ENCODE data around the gene TRAT1.
"Not testable (repeated sequence)": the region's sequence is repeated elsewhere in the genome, so short reads cannot be mapped to it uniquely, and the experiment has no call there.

The TRAT1 gene

GRCh38 chr3:108822123-108822897 is at the start of gene TRAT1:
Gene TRAT1, plus strand, starts transcription at chr3:108822786. Its CDS starts 142 bp downstream, at chr3:108822928.
- DNase-seq (ENCODE audit: low read depth in 2 of 2): no peak

- no peak for DNase-seq (ENCODE audit: low read depth in 2 of 2)
Measured at GRCh38 chr3:108775649-108776048, 46.9 kb upstream of the TRAT1 start.

- DNase-seq (ENCODE audit: low read depth in 2 of 2): no peak
Measured at GRCh38 chr3:108779496-108779895, 43.1 kb upstream of the TRAT1 start.

GRCh38 chr3:108780235-108780634 is 42.4 kb upstream of the TRAT1 start:
- DNase-seq (ENCODE audit: low read depth in 2 of 2): no peak

GRCh38 chr3:108791473-108791872 is 31.1 kb upstream of the TRAT1 start:
- no peak for DNase-seq (ENCODE audit: low read depth in 2 of 2)

GRCh38 chr3:108804437-108804836 is 18.1 kb upstream of the TRAT1 start:
- DNase-seq (ENCODE audit: low read depth in 2 of 2): no peak

- DNase-seq (ENCODE audit: low read depth in 2 of 2): no peak
Measured at GRCh38 chr3:108804966-108805365, 17.6 kb upstream of the TRAT1 start.

GRCh38 chr3:108806316-108806715 is 16.3 kb upstream of the TRAT1 start:
- no peak for DNase-seq (ENCODE audit: low read depth in 2 of 2)

GRCh38 chr3:108818404-108818803 is 4.2 kb upstream of the TRAT1 start:
- peak; percentile 14 to 24 for DNase-seq (ENCODE audit: low read depth in 2 of 2)

- no peak for DNase-seq (ENCODE audit: low read depth in 2 of 2)
Measured at GRCh38 chr3:108820586-108820985, 2.0 kb upstream of the TRAT1 start.

GRCh38 chr3:108823227-108823626 is 641 bp downstream of the TRAT1 start:
- DNase-seq (ENCODE audit: low read depth in 2 of 2): no peak

GRCh38 chr3:108823803-108824202 is 1.2 kb downstream of the TRAT1 start:
- DNase-seq (ENCODE audit: low read depth in 2 of 2): not testable (repeated sequence)

GRCh38 chr3:108826309-108827187 is 4.0 kb downstream of the TRAT1 start:
- no peak for DNase-seq (ENCODE audit: low read depth in 2 of 2)

GRCh38 chr3:108830381-108830780 is 7.8 kb downstream of the TRAT1 start:
- DNase-seq (ENCODE audit: low read depth in 2 of 2): no peak

- no peak for DNase-seq (ENCODE audit: low read depth in 2 of 2)
Measured at GRCh38 chr3:108830991-108831614, 8.5 kb downstream of the TRAT1 start.

GRCh38 chr3:108833611-108834010 is 11.0 kb downstream of the TRAT1 start:
- DNase-seq (ENCODE audit: low read depth in 2 of 2): no peak

GRCh38 chr3:108834551-108834950 is 12.0 kb downstream of the TRAT1 start:
- DNase-seq (ENCODE audit: low read depth in 2 of 2): no peak

- DNase-seq (ENCODE audit: low read depth in 2 of 2): no peak
Measured at GRCh38 chr3:108835101-108835500, 12.5 kb downstream of the TRAT1 start.

GRCh38 chr3:108838436-108838835 is 15.8 kb downstream of the TRAT1 start:
- DNase-seq (ENCODE audit: low read depth in 2 of 2): no peak

- DNase-seq (ENCODE audit: low read depth in 2 of 2): no peak
Measured at GRCh38 chr3:108845709-108846293, 23.2 kb downstream of the TRAT1 start.

- DNase-seq (ENCODE audit: low read depth in 2 of 2): no peak
Measured at GRCh38 chr3:108847187-108847586, 24.6 kb downstream of the TRAT1 start.

- no peak for DNase-seq (ENCODE audit: low read depth in 2 of 2)
Measured at GRCh38 chr3:108849075-108849474, 26.5 kb downstream of the TRAT1 start.
